ENCODE measurements around the gene KLF18. TPM values are rescaled to one million over a fixed set of nuclear protein-coding genes. Genes with fewer than 3 reads are reported as not detected.
"Not testable (repeated sequence)": the region's sequence is repeated elsewhere in the genome, so short reads cannot be mapped to it uniquely, and the experiment has no call there.

The KLF18 gene
- polyA plus RNA-seq, 3 donors, result not detected

- Mint-ChIP-seq H3K36me3 (no peaks in the 10 kb centered on the region), H3K27me3 (ENCODE audit: low read depth in 3 of 3) (peaks cover 1 to 11% (median 8%) of the 10 kb centered on the region in 3 donors), H3K4me3 (no peak overlapping the region), H3K27ac (no peak overlapping the region), H3K9me3 (peaks cover 0 to 5% (median 2%) of the 10 kb centered on the region in 7 donors), H3K4me1 (peaks cover 6% of the 10 kb centered on the region)
- Histone ChIP-seq H3K9ac (ENCODE audit: insufficient read depth, low read length, poor library complexity, severe bottlenecking) (no peak overlapping the region), H3K4me2 (replicated peaks; ENCODE audit: extremely low read depth, low read length, poor library complexity, severe bottlenecking) (no peak overlapping the region), H3K79me2 (ENCODE audit: insufficient read depth, low read length) (no peaks in the 10 kb centered on the region), H3K4me3 (replicated peaks in 1 of 3; ENCODE audit: low read depth in 2 of 3, low read length in 3 of 3) (no peak overlapping the region), H4K20me1 (ENCODE audit: insufficient read depth, low read length) (no peaks in the 10 kb centered on the region), H2AFZ (ENCODE audit: insufficient read depth, low read depth, low read length, poor library complexity, severe bottlenecking) (no peak overlapping the region), H3K9me3 (replicated peaks in 1 of 2; ENCODE audit: control insufficient read depth in 1 of 2, insufficient read depth in 1 of 2, low read length in 2 of 2) (no peaks in the 10 kb centered on the region), H3K36me3 (replicated peaks in 1 of 2; ENCODE audit: control insufficient read depth in 1 of 2, insufficient read depth in 2 of 2, low read length in 2 of 2) (no peaks in the 10 kb centered on the region), H3K27me3 (ENCODE audit: control insufficient read depth in 2 of 2, insufficient read depth in 2 of 2, low read length in 2 of 2) (no peaks in the 10 kb centered on the region), H3K4me1 (ENCODE audit: control insufficient read depth in 1 of 2, insufficient read depth in 2 of 2, low read length in 2 of 2) (no peaks in the 10 kb centered on the region), H3K27ac (ENCODE audit: low read depth in 1 of 2, low read length in 2 of 2) (no peak overlapping the region)
- TF ChIP-seq CTCF (IDR thresholded peaks at IDR 0.05), result no peak
- intact Hi-C loops (cut with micrococcal nuclease), result no loop called here
- DNase-seq, result no peak
- whole genome bisulfite sequencing (ENCODE audit: insufficient coverage), result 88% methylated on average over 6 of the region's 6 CpGs
Observed at GRCh38 chr1:44119525-44119924, 21.9 kb downstream of the KLF18 start.

- H3K4me3 Mint-ChIP-seq, result no peak within 1 kb of the TSS
- DNase-seq, result no peak
- TF ChIP-seq CTCF (IDR thresholded peaks at IDR 0.05), result no peak
- H3K4me1 Mint-ChIP-seq, result peaks cover 6% of the 10 kb centered on the region
- intact Hi-C loops (cut with micrococcal nuclease), result no loop called here
- Histone ChIP-seq H3K79me2 (ENCODE audit: insufficient read depth, low read length) (no peaks in the 10 kb centered on the region), H4K20me1 (ENCODE audit: insufficient read depth, low read length) (no peaks in the 10 kb centered on the region), H2AFZ (ENCODE audit: insufficient read depth, low read depth, low read length, poor library complexity, severe bottlenecking) (no peak within 1 kb of the TSS), H3K4me3 (replicated peaks in 1 of 3; ENCODE audit: low read depth in 2 of 3, low read length in 3 of 3) (no peak within 1 kb of the TSS), H3K36me3 (replicated peaks in 1 of 2; ENCODE audit: control insufficient read depth in 1 of 2, insufficient read depth in 2 of 2, low read length in 2 of 2) (no peaks in the 10 kb centered on the region), H3K9ac (ENCODE audit: insufficient read depth, low read length, poor library complexity, severe bottlenecking) (no peak within 1 kb of the TSS), H3K27ac (ENCODE audit: low read depth in 1 of 2, low read length in 2 of 2) (no peak within 1 kb of the TSS), H3K27me3 (ENCODE audit: control insufficient read depth in 2 of 2, insufficient read depth in 2 of 2, low read length in 2 of 2) (no peaks in the 10 kb centered on the region), H3K9me3 (replicated peaks in 1 of 2; ENCODE audit: control insufficient read depth in 1 of 2, insufficient read depth in 1 of 2, low read length in 2 of 2) (no peaks in the 10 kb centered on the region), H3K4me1 (ENCODE audit: control insufficient read depth in 1 of 2, insufficient read depth in 2 of 2, low read length in 2 of 2) (no peaks in the 10 kb centered on the region), H3K4me2 (replicated peaks; ENCODE audit: extremely low read depth, low read length, poor library complexity, severe bottlenecking) (no peak within 1 kb of the TSS)
- H3K27ac Mint-ChIP-seq, result no peak within 1 kb of the TSS
- no peaks in the 10 kb centered on the region for H3K36me3 Mint-ChIP-seq
- H3K27me3 Mint-ChIP-seq (ENCODE audit: low read depth in 3 of 3), result peaks cover 0 to 9% (median 8%) of the 10 kb centered on the region in 3 donors
- peaks cover 0 to 5% (median 2%) of the 10 kb centered on the region in 7 donors for H3K9me3 Mint-ChIP-seq
- WGBS (ENCODE audit: insufficient coverage), result 98% methylated on average over 18 of the region's 25 CpGs
Observed at GRCh38 chr1:44118682-44119081, 22.7 kb downstream of the KLF18 start, which contains the start of gene KLF17. TSS of gene KLF17 (plus strand) at chr1:44118821. CDS start at chr1:44118908, 87 bp downstream.

GRCh38 chr1:44117272-44117671 is 24.2 kb downstream of the KLF18 start:
- H3K4me1 Mint-ChIP-seq; H3K36me3 ChIP-seq (replicated peaks in 1 of 2; ENCODE audit: control insufficient read depth in 1 of 2, insufficient read depth in 2 of 2, low read length in 2 of 2); H3K79me2 ChIP-seq (ENCODE audit: insufficient read depth, low read length); H3K27ac ChIP-seq (ENCODE audit: low read depth in 1 of 2, low read length in 2 of 2); H3K27me3 Mint-ChIP-seq (ENCODE audit: low read depth in 3 of 3); H3K27ac Mint-ChIP-seq; H3K36me3 Mint-ChIP-seq; intact Hi-C loops (cut with micrococcal nuclease); H3K27me3 ChIP-seq (ENCODE audit: control insufficient read depth in 2 of 2, insufficient read depth in 2 of 2, low read length in 2 of 2); H3K4me1 ChIP-seq (ENCODE audit: control insufficient read depth in 1 of 2, insufficient read depth in 2 of 2, low read length in 2 of 2); DNase-seq; H3K9ac ChIP-seq (ENCODE audit: insufficient read depth, low read length, poor library complexity, severe bottlenecking); H3K9me3 Mint-ChIP-seq; H3K4me2 ChIP-seq (replicated peaks; ENCODE audit: extremely low read depth, low read length, poor library complexity, severe bottlenecking); H3K4me3 Mint-ChIP-seq; H4K20me1 ChIP-seq (ENCODE audit: insufficient read depth, low read length); H3K9me3 ChIP-seq (replicated peaks in 1 of 2; ENCODE audit: control insufficient read depth in 1 of 2, insufficient read depth in 1 of 2, low read length in 2 of 2); H3K4me3 ChIP-seq (replicated peaks in 1 of 3; ENCODE audit: low read depth in 2 of 3, low read length in 3 of 3); H2AFZ ChIP-seq (ENCODE audit: insufficient read depth, low read depth, low read length, poor library complexity, severe bottlenecking): not testable (repeated sequence)
- WGBS (ENCODE audit: insufficient coverage), result 96% methylated on average over 10 of the region's 10 CpGs

All from CD14-positive monocyte (primary cell).